GM12891 (cell line): ENCODE data around the gene MMP24.

Source experiments
- PAX5 ChIP-seq: IDR thresholded peaks from 2 replicates; pipeline ENCODE4 v1.6.1; 2011; ENCODE audit warnings: low read length, moderate library complexity, mild to moderate bottlenecking; ENCODE audit not compliant: insufficient read depth, severe bottlenecking
- TAF1 ChIP-seq: IDR thresholded peaks from 2 replicates; pipeline ENCODE4 v1.6.1; 2011; ENCODE audit warnings: low read depth, low read length, control low read depth

DNA sequence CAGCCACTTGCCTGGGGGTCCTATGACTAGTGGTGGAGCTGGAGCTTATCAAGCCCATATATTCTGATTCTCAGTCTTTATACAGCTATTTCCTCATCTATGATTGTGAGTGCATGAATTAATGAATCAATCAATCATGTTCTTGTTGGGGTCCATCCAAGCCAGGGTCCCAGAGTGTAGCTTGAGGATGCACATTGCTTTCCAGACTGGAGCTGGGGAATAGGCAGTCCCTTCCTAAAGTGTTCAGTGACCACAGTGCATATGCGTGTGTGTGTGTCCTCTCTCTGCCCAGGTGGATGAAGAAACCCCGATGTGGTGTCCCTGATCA lies 25.1 kb downstream of the MMP24 start:
- no peak for TF ChIP-seq TAF1
- no peak for TF ChIP-seq PAX5
